HUES48 (cell line): ENCODE results near the gene TGFB1.
"Not testable (repeated sequence)": the region's sequence is repeated elsewhere in the genome, so short reads cannot be mapped to it uniquely, and the experiment has no call there.

Source experiments
- H3K27ac ChIP-seq: one replicate; pipeline ENCODE4 v1.7.0; 2013; ENCODE audit warnings: low read depth, low read length, inconsistent platforms
- H3K27me3 ChIP-seq: 2 replicates; pipeline ENCODE4 v1.6.1; 2013; ENCODE audit warnings: mild to moderate bottlenecking, low read length; ENCODE audit not compliant: control insufficient read depth, insufficient read depth
- H3K36me3 ChIP-seq: 2 replicates; pipeline ENCODE4 v1.6.1; 2013; ENCODE audit warnings: low read length; ENCODE audit not compliant: control insufficient read depth, insufficient read depth
- H3K4me1 ChIP-seq: 2 replicates; pipeline ENCODE4 v1.6.1; 2013; ENCODE audit warnings: mild to moderate bottlenecking, low read length; ENCODE audit not compliant: control insufficient read depth, insufficient read depth
- H3K4me3 ChIP-seq: 2 replicates; pipeline ENCODE4 v1.5.1; 2013; ENCODE audit warnings: mild to moderate bottlenecking, low read depth, low read length
- H3K9ac ChIP-seq: 2 replicates; pipeline ENCODE4 v1.6.1; 2013; ENCODE audit warnings: mild to moderate bottlenecking, low read depth, low read length, moderate library complexity
- H3K9me3 ChIP-seq: 2 replicates; pipeline ENCODE4 v1.6.1; 2013; ENCODE audit warnings: low read length; ENCODE audit not compliant: control insufficient read depth, insufficient read depth

TGFB1 gene

DNA sequence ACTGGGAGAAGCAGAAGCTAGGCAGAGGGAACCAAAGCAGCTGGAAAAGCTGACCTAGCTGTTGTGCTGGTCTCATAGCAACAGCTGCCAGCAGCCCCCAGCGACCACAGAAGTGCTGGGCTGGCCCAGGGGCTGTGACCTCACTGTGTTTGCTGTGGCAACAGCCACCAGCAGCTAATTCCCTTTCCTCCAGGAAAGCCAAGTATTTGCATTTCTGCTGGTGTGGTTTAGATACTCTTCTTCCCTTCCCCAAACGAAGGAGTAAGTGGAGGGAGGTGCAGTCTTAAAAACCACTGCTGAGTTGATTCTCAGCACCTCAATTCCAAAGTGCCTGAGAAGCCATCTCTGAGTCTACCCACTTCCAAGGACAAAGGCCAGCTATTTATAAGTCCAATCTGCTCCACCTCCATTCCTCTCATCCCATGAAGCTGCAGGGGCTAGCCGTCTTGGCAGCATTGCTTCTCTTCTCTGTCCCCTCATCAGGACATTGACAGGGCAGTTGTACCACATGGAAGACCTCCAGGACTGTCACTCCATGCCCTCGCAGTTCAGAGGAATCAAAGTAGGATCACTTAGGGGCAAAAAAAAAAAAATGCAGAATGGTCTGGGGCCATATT lies 55.3 kb downstream of the TGFB1 start:
- H3K36me3 ChIP-seq: peaks cover 100% of the 10 kb centered on the region
- H3K4me1 ChIP-seq: no peaks in the 10 kb centered on the region
- no peaks in the 10 kb centered on the region for H3K27me3 ChIP-seq
- no peak overlapping the region for H3K9ac ChIP-seq
- H3K9me3 ChIP-seq: no peaks in the 10 kb centered on the region
- peak overlapping the region; percentile 32 for H3K27ac ChIP-seq
- no peak overlapping the region for H3K4me3 ChIP-seq

GRCh38 chr19:41297628-41298347 lies 55.9 kb downstream of the TGFB1 start:
- Histone ChIP-seq H3K4me3 (no peak overlapping the region), H3K27me3 (no peaks in the 10 kb centered on the region), H3K36me3 (peaks cover 100% of the 10 kb centered on the region), H3K4me1 (no peaks in the 10 kb centered on the region), H3K9me3 (no peaks in the 10 kb centered on the region), H3K27ac (peak overlapping the region; percentile 50), H3K9ac (no peak overlapping the region)

DNA sequence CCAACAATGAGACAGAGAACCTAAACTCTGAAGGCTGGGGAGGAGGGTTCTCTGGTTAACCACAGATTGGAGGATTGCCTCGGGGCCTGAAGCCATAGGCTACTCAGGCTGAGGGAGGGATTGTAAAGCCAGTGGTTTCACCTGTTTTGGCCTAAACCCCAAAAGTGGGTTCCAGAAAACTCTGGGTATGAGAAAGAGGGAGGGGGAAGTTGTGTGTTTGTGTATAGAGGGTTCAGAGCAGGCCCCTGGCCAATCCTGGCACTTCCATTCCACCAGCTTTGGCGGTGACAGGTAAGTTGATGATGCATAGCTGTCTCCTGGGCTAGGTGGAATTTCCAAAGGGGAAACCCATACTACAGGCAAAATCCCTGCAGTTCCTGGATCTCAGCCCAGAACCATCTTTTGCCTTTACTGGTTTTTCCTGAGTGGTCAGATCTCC lies 57.3 kb downstream of the TGFB1 start:
- Histone ChIP-seq H3K4me3 (no peak overlapping the region), H3K27me3 (no peaks in the 10 kb centered on the region), H3K9me3 (no peaks in the 10 kb centered on the region), H3K27ac (no peak overlapping the region), H3K9ac (no peak overlapping the region), H3K36me3 (peaks cover 100% of the 10 kb centered on the region), H3K4me1 (no peaks in the 10 kb centered on the region)

DNA sequence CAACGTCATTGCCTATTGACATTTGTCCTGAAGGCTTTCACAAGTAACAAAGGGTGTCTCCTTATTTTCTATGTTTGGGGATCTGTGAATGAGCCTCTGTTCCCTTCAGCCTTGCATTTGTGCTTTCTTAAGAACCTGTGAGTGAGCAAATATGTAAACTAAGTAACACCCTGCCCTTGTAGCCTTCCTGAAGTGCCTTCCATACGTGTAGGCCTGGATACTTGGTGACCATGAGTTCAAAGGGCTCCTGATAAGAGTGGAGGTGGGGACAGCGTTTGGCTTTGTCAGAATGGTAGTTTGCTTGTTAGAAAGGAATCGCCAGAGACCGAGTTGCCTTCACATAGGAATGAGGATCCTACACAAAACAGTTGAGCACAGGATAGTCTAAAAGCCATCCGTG lies 58.2 kb downstream of the TGFB1 start:
- Histone ChIP-seq H3K36me3 (peaks cover 100% of the 10 kb centered on the region), H3K4me3 (no peak overlapping the region), H3K4me1 (no peaks in the 10 kb centered on the region), H3K27me3 (no peaks in the 10 kb centered on the region), H3K9ac (no peak overlapping the region), H3K27ac (peak overlapping the region; percentile 32), H3K9me3 (no peaks in the 10 kb centered on the region)

- Histone ChIP-seq H3K27ac (no peak overlapping the region), H3K27me3 (no peaks in the 10 kb centered on the region), H3K9ac (no peak overlapping the region), H3K4me3 (no peak overlapping the region), H3K4me1 (peaks cover under 1% of the 10 kb centered on the region; the same call in 1 of the 2 replicates), H3K36me3 (peaks cover 100% of the 10 kb centered on the region), H3K9me3 (no peaks in the 10 kb centered on the region)
Observed at GRCh38 chr19:41294393-41294792, 59.3 kb downstream of the TGFB1 start.

- peaks cover 99% of the 10 kb centered on the region for H3K36me3 ChIP-seq
- not testable (repeated sequence) for H3K27me3 ChIP-seq, H3K4me3 ChIP-seq, H3K27ac ChIP-seq, H3K9ac ChIP-seq, H3K9me3 ChIP-seq, H3K4me1 ChIP-seq
Observed at GRCh38 chr19:41289814-41290213, 63.9 kb downstream of the TGFB1 start.

GRCh38 chr19:41288673-41289530 lies 64.8 kb downstream of the TGFB1 start:
- Histone ChIP-seq H3K9ac (no peak overlapping the region), H3K36me3 (peaks cover 98% of the 10 kb centered on the region), H3K9me3 (no peaks in the 10 kb centered on the region), H3K4me1 (peaks cover 8% of the 10 kb centered on the region; the same call in 1 of the 2 replicates), H3K4me3 (no peak overlapping the region), H3K27me3 (no peaks in the 10 kb centered on the region), H3K27ac (peak overlapping the region; percentile 16)
